Measurements from ENCODE around the gene TUBAL3.

DNA sequence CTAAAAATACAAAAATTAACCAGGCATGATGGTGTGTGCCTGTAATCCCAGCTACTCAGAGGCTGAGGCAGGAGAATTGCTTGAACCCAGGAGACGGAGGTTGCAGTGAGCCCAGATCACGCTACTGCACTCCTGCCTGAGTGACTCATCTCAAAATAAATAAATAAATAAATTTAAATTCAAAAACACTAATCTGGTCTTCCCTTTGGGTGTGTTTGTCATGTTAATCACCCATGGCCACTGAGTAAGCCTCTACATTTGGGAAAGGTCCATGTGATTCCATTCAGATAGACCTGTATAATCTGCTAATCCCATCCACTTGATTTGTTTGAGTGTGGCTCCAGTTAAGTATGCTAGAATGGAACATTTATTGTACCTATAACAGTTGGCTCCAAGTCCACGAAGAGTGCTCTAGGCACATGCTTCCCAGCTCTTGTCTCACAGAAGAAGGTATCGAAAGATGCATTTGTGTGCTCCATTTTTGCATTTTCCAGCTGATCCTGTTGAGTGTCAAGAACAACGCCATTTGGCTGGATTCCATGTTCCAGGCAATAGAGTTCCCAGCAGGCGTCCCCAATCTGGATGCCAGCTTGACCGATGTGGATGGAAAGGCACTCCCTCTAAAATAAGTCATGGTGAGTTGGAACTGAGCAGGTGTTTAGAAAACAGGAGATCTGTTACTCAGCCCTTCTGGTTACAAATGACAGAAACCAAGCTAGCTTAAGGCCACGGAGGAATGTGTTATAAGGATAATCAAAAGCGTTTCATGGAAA is 4.0 kb downstream of the TUBAL3 start:
- no peak for TF ChIP-seq POLR2A (IDR thresholded peaks at IDR 0.05)
- TF ChIP-seq, protein P1, sequence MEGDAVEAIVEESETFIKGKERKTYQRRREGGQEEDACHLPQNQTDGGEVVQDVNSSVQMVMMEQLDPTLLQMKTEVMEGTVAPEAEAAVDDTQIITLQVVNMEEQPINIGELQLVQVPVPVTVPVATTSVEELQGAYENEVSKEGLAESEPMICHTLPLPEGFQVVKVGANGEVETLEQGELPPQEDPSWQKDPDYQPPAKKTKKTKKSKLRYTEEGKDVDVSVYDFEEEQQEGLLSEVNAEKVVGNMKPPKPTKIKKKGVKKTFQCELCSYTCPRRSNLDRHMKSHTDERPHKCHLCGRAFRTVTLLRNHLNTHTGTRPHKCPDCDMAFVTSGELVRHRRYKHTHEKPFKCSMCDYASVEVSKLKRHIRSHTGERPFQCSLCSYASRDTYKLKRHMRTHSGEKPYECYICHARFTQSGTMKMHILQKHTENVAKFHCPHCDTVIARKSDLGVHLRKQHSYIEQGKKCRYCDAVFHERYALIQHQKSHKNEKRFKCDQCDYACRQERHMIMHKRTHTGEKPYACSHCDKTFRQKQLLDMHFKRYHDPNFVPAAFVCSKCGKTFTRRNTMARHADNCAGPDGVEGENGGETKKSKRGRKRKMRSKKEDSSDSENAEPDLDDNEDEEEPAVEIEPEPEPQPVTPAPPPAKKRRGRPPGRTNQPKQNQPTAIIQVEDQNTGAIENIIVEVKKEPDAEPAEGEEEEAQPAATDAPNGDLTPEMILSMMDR (IDR thresholded peaks at IDR 0.05), result no peak
